HG03196 (cell line): ENCODE results near the gene PPM1B.
A peak's percentile ranks its signal among the peaks of the same experiment; 100 is the strongest.
"Not testable (repeated sequence)": the region's sequence is repeated elsewhere in the genome, so short reads cannot be mapped to it uniquely, and the experiment has no call there.

Source experiments
- ATAC-seq: cut with Tn5 transposase; IDR thresholded peaks from one replicate; pipeline ENCODE4 v1.9.1; 2021; ENCODE audit not compliant: unreplicated experiment

PPM1B gene

GRCh38 chr2:44155666-44156446 is 12.8 kb upstream of the PPM1B start:
- ATAC-seq = no peak

GRCh38 chr2:44163777-44164176 is 4.9 kb upstream of the PPM1B start:
- no peak for ATAC-seq

- no peak for ATAC-seq
Observed at GRCh38 chr2:44164617-44165016, 4.1 kb upstream of the PPM1B start.

- no peak for ATAC-seq
Observed at GRCh38 chr2:44166096-44166495, 2.6 kb upstream of the PPM1B start.

- ATAC-seq = no peak
Observed at GRCh38 chr2:44167311-44167907, 1.3 kb upstream of the PPM1B start.

GRCh38 chr2:44167908-44168680 is 581 bp upstream of the PPM1B start:
- peak; percentile 85 for ATAC-seq

GRCh38 chr2:44169155-44169898 is 652 bp downstream of the PPM1B start:
- no peak for ATAC-seq

- ATAC-seq = no peak
Observed at GRCh38 chr2:44170311-44170717, 1.6 kb downstream of the PPM1B start.

GRCh38 chr2:44171018-44171417 is 2.3 kb downstream of the PPM1B start:
- no peak for ATAC-seq

- not testable (repeated sequence) for ATAC-seq
Observed at GRCh38 chr2:44171442-44171841, 2.8 kb downstream of the PPM1B start.

GRCh38 chr2:44172576-44172975 is 3.9 kb downstream of the PPM1B start:
- ATAC-seq = no peak

GRCh38 chr2:44178950-44179349 is 10.3 kb downstream of the PPM1B start:
- ATAC-seq = no peak

- ATAC-seq = no peak
Observed at GRCh38 chr2:44181648-44182047, 13.0 kb downstream of the PPM1B start.

- ATAC-seq = no peak
Observed at GRCh38 chr2:44184106-44184505, 15.4 kb downstream of the PPM1B start.

GRCh38 chr2:44186810-44187209 is 18.1 kb downstream of the PPM1B start:
- ATAC-seq = no peak

GRCh38 chr2:44187251-44187650 is 18.6 kb downstream of the PPM1B start:
- no peak for ATAC-seq

- ATAC-seq = no peak
Observed at GRCh38 chr2:44188696-44189095, 20.0 kb downstream of the PPM1B start.

- ATAC-seq = no peak
Observed at GRCh38 chr2:44189104-44189503, 20.4 kb downstream of the PPM1B start.

GRCh38 chr2:44190526-44190925 is 21.9 kb downstream of the PPM1B start:
- no peak for ATAC-seq

GRCh38 chr2:44191739-44192138 is 23.1 kb downstream of the PPM1B start:
- ATAC-seq = peak; percentile 87

GRCh38 chr2:44192646-44193045 is 24.0 kb downstream of the PPM1B start:
- ATAC-seq = no peak
